WTC11 (cell line): ENCODE measurements around the gene CMTM7.

Experiments used
- CBFB ChIP-seq: sonication (generic); formaldehyde crosslinking; IDR thresholded peaks from 2 replicates; pipeline ENCODE4 v1.8.1; 2022; ENCODE audit warnings: mild to moderate bottlenecking, low read depth, missing genetic modification reagents
- JUN ChIP-seq: sonication (generic); formaldehyde crosslinking; IDR thresholded peaks from 2 replicates; pipeline ENCODE4 v1.8.0; 2023; ENCODE audit warnings: mild to moderate bottlenecking, missing genetic modification reagents
- SP1 ChIP-seq: sonication (generic); formaldehyde crosslinking; conservative IDR thresholded peaks from 2 replicates; pipeline ENCODE4 v1.8.1; 2022; ENCODE audit warnings: missing genetic modification reagents
- ZNF138 ChIP-seq: sonication (generic); formaldehyde crosslinking; conservative IDR thresholded peaks from 2 replicates; pipeline ENCODE4 v1.8.1; 2022; ENCODE audit warnings: mild to moderate bottlenecking, moderate library complexity, missing genetic modification reagents
- ZNF263 ChIP-seq: sonication (generic); formaldehyde crosslinking; IDR thresholded peaks from 2 replicates; pipeline ENCODE4 v1.8.1; 2022; ENCODE audit warnings: low read depth, mild to moderate bottlenecking, moderate library complexity, missing genetic modification reagents

- no peak for TF ChIP-seq CBFB (CRISPR knock-in tag)
- no peak for TF ChIP-seq SP1 (CRISPR knock-in tag)
- no peak for TF ChIP-seq ZNF138 (CRISPR knock-in tag)
- TF ChIP-seq ZNF263 (CRISPR knock-in tag): no peak
- TF ChIP-seq JUN (CRISPR knock-in tag): no peak
Measured at GRCh38 chr3:32474201-32474600, 82.5 kb downstream of the CMTM7 start.
